ENCODE measurements around the gene CCDC192.

CCDC192 gene

GRCh38 chr5:127851964-127852363 is 148.8 kb downstream of the CCDC192 start:
- no peak for DNase-seq

GRCh38 chr5:127854520-127854919 is 151.3 kb downstream of the CCDC192 start:
- no peak for DNase-seq

GRCh38 chr5:127856292-127856691 is 153.1 kb downstream of the CCDC192 start:
- DNase-seq = no peak

DNA sequence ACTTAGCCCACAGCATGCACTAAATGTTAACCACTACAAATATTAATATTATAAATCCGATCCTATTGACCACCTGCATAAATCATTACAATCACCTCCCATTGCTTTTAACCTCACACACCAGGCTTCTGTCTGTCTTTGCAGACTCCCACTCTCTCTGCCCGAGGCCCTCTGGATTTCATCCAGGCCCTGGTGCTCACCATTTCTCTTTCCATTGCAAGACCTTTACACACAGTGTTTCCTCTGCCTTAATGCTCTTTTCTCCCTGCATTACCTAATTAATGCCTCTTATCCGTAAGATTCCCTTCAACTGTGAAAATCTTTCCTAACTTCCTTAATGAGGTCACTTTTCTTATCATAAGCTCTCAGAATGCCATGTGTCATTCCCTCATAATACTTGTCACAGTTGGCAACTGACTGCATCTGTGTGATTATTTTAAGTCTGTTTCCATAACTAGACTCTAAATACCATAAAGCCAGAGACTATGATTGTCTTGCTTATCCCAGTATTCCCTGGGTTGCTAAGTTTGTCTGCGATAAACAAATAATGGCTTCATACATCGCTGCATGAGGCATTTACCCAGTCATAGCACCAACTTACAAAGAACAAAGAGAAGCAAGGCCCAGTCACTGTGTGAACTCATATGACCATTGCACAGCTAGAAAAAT is 155.1 kb downstream of the CCDC192 start:
- DNase-seq = no peak

DNA sequence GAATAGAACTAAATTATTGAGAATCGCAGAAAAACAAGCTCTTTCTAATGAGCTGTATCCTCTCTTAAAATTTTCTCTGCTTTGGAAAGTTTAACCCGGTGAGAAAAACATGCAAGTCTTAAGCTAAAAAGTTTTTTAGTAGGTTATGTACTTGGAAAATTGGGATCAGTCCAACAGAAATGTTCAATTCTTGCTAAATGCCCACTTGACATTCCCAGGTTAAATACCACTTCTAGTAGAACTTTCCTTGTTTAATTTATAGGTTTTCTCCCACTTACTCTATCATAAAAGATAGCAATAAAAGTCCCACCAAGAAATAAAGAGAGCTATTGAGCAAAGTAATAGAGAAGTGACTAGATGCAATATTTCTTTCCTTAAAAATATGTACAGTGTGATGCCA is 157.1 kb downstream of the CCDC192 start:
- DNase-seq = no peak

GRCh38 chr5:127863161-127863560 is 160.0 kb downstream of the CCDC192 start:
- no peak for DNase-seq

- no peak for DNase-seq
Measured at GRCh38 chr5:127863610-127864395, 160.6 kb downstream of the CCDC192 start.

- DNase-seq = no peak
Measured at GRCh38 chr5:127864511-127864910, 161.3 kb downstream of the CCDC192 start.

GRCh38 chr5:127865273-127865672 is 162.1 kb downstream of the CCDC192 start:
- no peak for DNase-seq

DNA sequence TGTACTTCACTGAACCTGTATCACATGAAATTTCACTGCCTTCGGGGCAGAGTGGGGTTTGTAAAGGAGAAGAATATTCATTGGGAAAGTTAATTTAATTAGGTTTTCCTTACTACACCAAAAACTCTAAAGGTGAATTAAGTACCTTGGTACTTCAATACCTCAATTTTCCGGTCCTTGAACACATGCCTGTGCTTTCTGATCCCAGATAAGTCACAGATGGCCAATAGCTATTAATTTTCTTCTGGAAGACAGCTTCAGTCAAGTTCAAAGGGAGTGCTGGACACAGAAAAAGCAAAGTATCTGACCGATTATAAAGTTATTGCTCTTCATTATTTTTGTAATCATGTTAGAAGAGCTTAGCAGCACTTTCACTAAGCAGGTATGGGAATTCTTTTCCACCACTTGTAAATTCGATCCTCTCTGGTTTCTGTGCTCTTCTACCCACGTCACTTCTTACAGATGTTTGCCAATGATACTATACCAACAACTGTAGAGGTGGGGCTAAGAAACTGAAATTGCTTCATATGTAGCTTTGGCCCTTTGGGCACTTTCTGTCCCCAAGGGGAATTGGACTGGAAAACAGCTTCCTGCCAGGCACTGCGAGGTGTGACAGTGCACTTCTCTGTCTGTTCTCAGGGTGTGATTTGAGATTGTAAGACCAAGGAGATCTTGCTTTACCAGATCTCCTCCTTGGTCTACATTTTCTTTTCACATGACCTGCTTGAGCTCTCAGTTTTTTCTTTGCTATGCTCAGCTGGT is 164.0 kb downstream of the CCDC192 start:
- DNase-seq = no peak

GRCh38 chr5:127870914-127871313 is 167.7 kb downstream of the CCDC192 start:
- DNase-seq = no peak

DNA sequence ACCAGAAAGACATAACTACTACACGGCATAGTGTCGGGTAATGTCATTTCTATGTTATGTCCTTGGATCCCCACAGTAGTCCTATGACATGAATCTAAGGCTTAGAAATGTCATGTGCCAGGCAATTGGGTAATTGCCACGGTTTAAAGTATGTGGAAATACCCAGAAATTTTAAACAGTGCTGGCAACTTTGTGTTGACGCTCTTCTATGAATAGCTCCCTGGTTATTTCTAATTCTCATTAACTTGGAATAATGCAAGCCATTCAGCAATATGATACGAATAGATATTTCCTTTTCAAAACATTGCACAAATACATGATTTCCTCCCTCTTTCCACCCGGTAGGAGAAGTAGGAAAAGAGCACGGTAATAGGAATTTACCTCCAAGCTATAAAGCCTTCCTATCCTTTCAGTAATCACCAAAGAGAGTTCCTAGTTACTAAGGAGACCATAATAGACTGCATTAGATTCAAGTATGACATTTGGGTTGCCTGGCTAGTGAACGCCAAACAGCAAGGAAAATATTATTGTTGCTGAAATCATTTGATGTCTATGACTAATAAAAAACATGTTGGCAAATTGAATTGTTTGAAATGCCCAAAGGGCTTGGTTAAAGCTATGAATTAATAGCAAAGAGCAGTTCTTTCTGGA is 168.4 kb downstream of the CCDC192 start:
- DNase-seq = no peak

DNA sequence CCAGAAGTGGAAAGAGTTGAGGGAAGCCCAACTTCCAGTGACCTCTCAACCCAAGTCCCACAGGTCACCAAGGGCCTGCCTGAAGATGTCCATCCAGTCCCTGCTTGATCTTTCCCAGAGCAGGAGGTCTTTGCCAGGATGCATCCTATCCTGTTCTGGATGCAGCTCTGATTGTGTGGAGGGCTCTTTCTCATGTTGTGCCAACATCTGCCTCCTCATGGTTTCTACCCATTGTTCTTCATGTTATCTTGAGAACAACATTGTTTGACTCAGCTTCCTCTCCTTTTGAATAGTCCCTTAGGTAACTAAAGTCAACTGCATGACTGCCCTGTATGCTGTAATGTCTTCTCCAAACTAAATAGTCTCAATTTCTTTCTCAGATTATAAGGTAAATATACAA is 169.3 kb downstream of the CCDC192 start:
- DNase-seq = no peak

GRCh38 chr5:127875235-127876021 is 172.2 kb downstream of the CCDC192 start:
- DNase-seq = peak; percentile 64

GRCh38 chr5:127876384-127876783 is 173.2 kb downstream of the CCDC192 start:
- DNase-seq = no peak

DNA sequence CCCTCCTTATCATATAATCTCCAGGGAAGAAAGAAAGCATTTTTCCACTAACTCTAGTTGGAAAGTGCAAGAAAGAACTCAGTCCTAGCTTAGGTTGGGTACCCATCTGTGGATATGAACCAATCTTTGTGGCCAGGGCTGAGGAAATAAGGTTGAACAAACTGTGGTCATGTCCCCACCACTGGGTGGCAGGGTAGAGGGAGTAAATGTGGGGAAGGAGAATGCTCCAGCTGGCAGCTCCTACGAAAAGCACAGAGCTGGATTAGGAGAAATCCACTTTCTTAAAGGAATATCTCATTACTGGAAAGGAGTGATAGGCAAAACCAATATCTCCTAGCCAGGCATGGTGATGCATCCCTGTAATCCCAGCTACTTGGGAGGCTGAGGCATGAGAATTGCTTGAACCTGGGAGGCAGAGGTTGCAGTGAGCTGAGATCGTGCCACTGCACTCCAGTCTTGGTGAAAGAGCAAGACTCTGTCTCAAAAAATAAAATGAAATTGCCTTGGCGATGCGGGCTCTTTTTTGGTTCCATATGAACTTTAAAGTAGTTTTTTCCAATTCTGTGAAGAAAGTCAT is 175.1 kb downstream of the CCDC192 start:
- peak; percentile 39 for DNase-seq

DNA sequence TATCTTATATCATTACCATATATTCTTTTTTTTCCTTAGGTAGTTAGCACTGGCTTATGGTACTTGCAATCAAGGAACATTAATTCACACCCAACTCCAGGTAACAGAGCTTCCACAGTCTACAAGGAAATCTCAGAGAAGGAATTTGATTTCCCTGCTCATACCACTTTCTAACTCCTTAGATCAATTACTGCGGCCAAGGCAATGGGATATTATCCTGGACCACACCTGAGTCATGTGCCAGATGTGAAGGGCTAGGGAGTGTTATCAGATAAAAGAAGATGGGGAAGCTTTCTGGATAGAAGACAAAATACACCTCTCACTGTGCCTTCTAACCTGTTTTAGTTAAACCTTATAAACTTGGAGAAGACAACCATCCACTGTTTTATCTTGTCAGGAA is 181.2 kb downstream of the CCDC192 start:
- no peak for DNase-seq

DNA sequence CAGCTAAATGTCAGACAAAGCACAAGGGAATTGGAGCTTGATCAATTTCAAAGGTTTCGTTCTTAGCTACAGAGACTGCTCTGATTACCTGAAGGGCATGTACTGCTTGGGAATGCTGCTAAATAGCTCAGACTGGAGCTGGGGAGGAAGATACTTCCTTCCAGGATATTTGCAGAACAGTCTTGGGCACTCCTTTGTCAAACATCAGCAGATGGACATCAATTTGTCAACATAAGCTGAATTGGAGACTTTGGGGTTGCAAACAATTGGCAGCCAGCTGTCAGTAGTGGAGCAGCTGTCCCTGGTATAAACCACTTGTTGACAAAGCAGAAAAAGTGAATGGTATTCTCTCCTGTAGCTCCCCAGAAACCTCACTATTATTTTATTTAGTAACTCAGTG is 182.0 kb downstream of the CCDC192 start:
- DNase-seq = no peak

DNA sequence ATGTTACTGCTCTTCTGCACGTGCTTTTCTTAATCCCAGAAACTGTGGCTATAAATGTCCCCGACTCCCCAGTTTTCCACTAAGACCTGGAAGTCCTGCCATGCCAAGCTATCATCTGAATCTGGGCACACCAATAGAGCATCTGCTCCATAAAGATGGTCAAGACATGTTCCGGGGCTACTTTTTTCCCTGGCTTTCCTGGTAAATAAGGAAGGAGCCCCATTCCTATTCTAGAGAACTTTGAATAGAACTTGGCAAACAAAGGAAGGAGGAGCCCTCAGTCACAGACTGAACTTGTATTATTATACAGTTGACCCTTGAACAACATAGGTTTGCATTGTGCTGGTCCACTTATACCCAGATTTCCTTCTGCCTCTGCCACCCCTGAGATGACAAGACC is 182.9 kb downstream of the CCDC192 start:
- DNase-seq = no peak

GRCh38 chr5:127887282-127887681 is 184.1 kb downstream of the CCDC192 start:
- DNase-seq = peak; percentile 27

GRCh38 chr5:127891942-127892341 is 188.8 kb downstream of the CCDC192 start:
- peak; percentile 41 for DNase-seq

All from fibroblast of skin of right quadriceps (primary cell).